H1 (cell line): ENCODE measurements around the gene BLOC1S3. TPM values are rescaled to one million over a fixed set of nuclear protein-coding genes. Genes with fewer than 3 reads are reported as not detected.

Experiments
- CTCF ChIA-PET: fragments of 300-600 bp; sonication (Branson Sonifier 250); formaldehyde crosslinking; loops from one replicate; lab custom pipeline; 2021; ENCODE audit not compliant: partially characterized antibody; lab: Charles Lee
- POLR2A ChIA-PET: fragments of 300-600 bp; sonication (Branson Sonifier 250); formaldehyde crosslinking; loops from one replicate; lab custom pipeline; 2021; ENCODE audit warnings: inconsistent platforms; ENCODE audit not compliant: partially characterized antibody; lab: Charles Lee
- DNase-seq, 2 experiments: peaks; one replicate each; pipeline versions ENCODE4 v3.0.0 to v3.0.0-alpha.2; 2010 to 2022; ENCODE audit warnings: low spot score in 2 of 2, low read depth in 1 of 2, mixed read lengths in 1 of 2
- FAIRE-seq: peaks from 2 replicates; lab custom pipeline; 2011; peaks lifted over from hg19 to GRCh38; lab: Jason Lieb, UNC
- H2AFZ ChIP-seq: 2 replicates; pipeline ENCODE4 v1.8.1; 2012; ENCODE audit warnings: low read length, inconsistent platforms
- H2AK5ac ChIP-seq: 2 replicates; pipeline ENCODE4 v1.6.1; 2013; ENCODE audit warnings: low read depth, low read length
- H2BK120ac ChIP-seq: replicated peaks from 2 replicates; pipeline ENCODE3; 2013; ENCODE audit warnings: low read depth, low read length, inconsistent platforms
- H2BK12ac ChIP-seq: 2 replicates; pipeline ENCODE4 v1.6.1; 2013; ENCODE audit warnings: low read depth, low read length
- H2BK15ac ChIP-seq: 2 replicates; pipeline ENCODE4 v1.6.1; 2013; ENCODE audit warnings: low read length
- H2BK20ac ChIP-seq: 2 replicates; pipeline ENCODE4 v1.6.1; 2013; ENCODE audit warnings: low read length
- H2BK5ac ChIP-seq: 2 replicates; pipeline ENCODE4 v1.6.1; 2013; ENCODE audit warnings: low read depth, low read length
- H3K14ac ChIP-seq: 2 replicates; pipeline ENCODE4 v1.6.1; 2013; ENCODE audit warnings: inconsistent platforms; ENCODE audit not compliant: insufficient read length
- H3K18ac ChIP-seq: 2 replicates; pipeline ENCODE4 v1.6.1; 2013; ENCODE audit warnings: low read length; ENCODE audit errors: extremely low read depth
- H3K23ac ChIP-seq: 2 replicates; pipeline ENCODE4 v1.6.1; 2013; ENCODE audit warnings: inconsistent platforms; ENCODE audit not compliant: insufficient read length
- H3K23me2 ChIP-seq: 2 replicates; pipeline ENCODE4 v1.6.1; 2013; ENCODE audit warnings: low read depth, low read length
- H3K27ac ChIP-seq: 2 replicates; pipeline ENCODE4 v1.6.1; 2011; ENCODE audit warnings: low read depth, low read length, inconsistent platforms
- H3K27me3 ChIP-seq, 4 experiments: replicated peaks in 1 of 4; 1 replicate in 1 of 4; 2 replicates in 3 of 4; pipeline versions ENCODE4 v1.6.1 to v1.8.1; 2011 to 2013; ENCODE audit warnings: low read length in 3 of 4, mild to moderate bottlenecking in 3 of 4, inconsistent platforms in 2 of 4, mixed read lengths in 2 of 4, moderate library complexity in 1 of 4; ENCODE audit not compliant: control insufficient read depth in 3 of 4, insufficient read depth in 3 of 4; ENCODE audit errors: extremely low read depth in 1 of 4
- H3K36me3 ChIP-seq, 4 experiments: 2 replicates each; pipeline versions ENCODE4 v1.6.1 to v1.8.1; 2011 to 2013; ENCODE audit warnings: mild to moderate bottlenecking in 4 of 4, low read length in 3 of 4, moderate library complexity in 2 of 4, control low read depth in 1 of 4, inconsistent platforms in 1 of 4; ENCODE audit not compliant: insufficient read depth in 4 of 4, control insufficient read depth in 2 of 4
- H3K4ac ChIP-seq: replicated peaks from 2 replicates; pipeline ENCODE3; 2013; ENCODE audit warnings: low read length, low read depth, mixed read lengths, inconsistent platforms; ENCODE audit not compliant: insufficient read length
- H3K4me1 ChIP-seq, 4 experiments: replicated peaks in 1 of 4; 1 replicate in 1 of 4; 2 replicates in 3 of 4; pipeline versions ENCODE4 v1.6.1 to v1.8.1; 2011 to 2013; ENCODE audit warnings: low read length in 3 of 4, inconsistent platforms in 2 of 4, mixed read lengths in 1 of 4; ENCODE audit not compliant: insufficient read depth in 4 of 4, control insufficient read depth in 3 of 4
- H3K4me2 ChIP-seq, 2 experiments: 2 replicates each; pipeline versions ENCODE4 v1.6.1 to v1.8.1; 2011 to 2013; ENCODE audit warnings: low read depth in 2 of 2, low read length in 2 of 2, control low read depth in 1 of 2, inconsistent platforms in 1 of 2, mild to moderate bottlenecking in 1 of 2; ENCODE audit not compliant: insufficient read depth in 1 of 2
- H3K4me3 ChIP-seq, 4 experiments: fragments of 200-600, 300-600 bp in 1 of 4; sonication (generic), shearing (Covaris generic), sonication (Bioruptor Twin) in 1 of 4; 2 replicates each; pipeline versions ENCODE4 v1.5.1 to v1.8.1; 2011 to 2016; ENCODE audit warnings: low read length in 4 of 4, low read depth in 3 of 4, control low read depth in 2 of 4, inconsistent platforms in 2 of 4, mild to moderate bottlenecking in 2 of 4, mixed read lengths in 1 of 4, moderate library complexity in 1 of 4; ENCODE audit not compliant: insufficient read depth in 2 of 4; ENCODE audit errors: extremely low read depth in 1 of 4
- H3K56ac ChIP-seq: replicated peaks from 2 replicates; pipeline ENCODE3; 2013; ENCODE audit warnings: low read depth, mild to moderate bottlenecking, mixed read lengths, low read length, inconsistent platforms; ENCODE audit not compliant: insufficient read length
- H3K79me1 ChIP-seq: 2 replicates; pipeline ENCODE4 v1.6.1; 2013; ENCODE audit warnings: low read depth, low read length, control low read depth
- H3K79me2 ChIP-seq, 2 experiments: 2 replicates each; pipeline versions ENCODE4 v1.6.1 to v1.8.1; 2012 to 2013; ENCODE audit warnings: low read length in 2 of 2, mild to moderate bottlenecking in 2 of 2, inconsistent platforms in 1 of 2; ENCODE audit not compliant: insufficient read depth in 2 of 2, control insufficient read depth in 1 of 2
- H3K9ac ChIP-seq, 4 experiments: replicated peaks in 1 of 4; 1 replicate in 1 of 4; 2 replicates in 3 of 4; pipeline versions ENCODE4 v1.6.1 to v1.8.1; 2011 to 2013; ENCODE audit warnings: low read depth in 3 of 4, low read length in 3 of 4, control low read depth in 2 of 4, mild to moderate bottlenecking in 2 of 4, moderate library complexity in 2 of 4, inconsistent platforms in 1 of 4; ENCODE audit errors: extremely low read depth in 1 of 4
- H3K9me3 ChIP-seq, 2 experiments: 2 replicates each; pipeline versions ENCODE4 v1.6.1 to v1.8.1; 2012 to 2013; ENCODE audit warnings: mild to moderate bottlenecking in 2 of 2, moderate library complexity in 2 of 2, control low read depth in 1 of 2, inconsistent platforms in 1 of 2, low read depth in 1 of 2, low read length in 1 of 2, mixed read lengths in 1 of 2; ENCODE audit not compliant: insufficient read depth in 2 of 2
- H4K20me1 ChIP-seq, 2 experiments: replicated peaks in 1 of 2; 2 replicates each; pipeline versions ENCODE3 to v1.8.1; 2011 to 2013; ENCODE audit warnings: inconsistent platforms in 2 of 2, low read length in 2 of 2, mild to moderate bottlenecking in 1 of 2; ENCODE audit not compliant: insufficient read depth in 2 of 2, control insufficient read depth in 1 of 2
- H4K5ac ChIP-seq: 2 replicates; pipeline ENCODE4 v1.6.1; 2013; ENCODE audit warnings: low read length, low read depth, mixed read lengths, inconsistent platforms; ENCODE audit not compliant: insufficient read length
- H4K8ac ChIP-seq: 2 replicates; pipeline ENCODE4 v1.8.0; 2013; ENCODE audit warnings: mild to moderate bottlenecking, moderate library complexity, low read length, inconsistent platforms; ENCODE audit not compliant: insufficient read depth; ENCODE audit errors: extremely low read depth
- H4K91ac ChIP-seq: replicated peaks from 2 replicates; pipeline ENCODE3; 2013; ENCODE audit warnings: low read length, mixed read lengths, inconsistent platforms; ENCODE audit not compliant: insufficient read length
- CHD1 ChIP-seq: IDR thresholded peaks from 2 replicates; pipeline ENCODE4 v1.6.1; 2012; ENCODE audit warnings: low read depth, low read length, improper control_type of control experiment
- CREB1 ChIP-seq: IDR thresholded peaks from 2 replicates; pipeline ENCODE4 v1.6.1; 2012; ENCODE audit warnings: inconsistent platforms
- NANOG ChIP-seq: IDR thresholded peaks from 2 replicates; pipeline ENCODE4 v1.6.1; 2011; ENCODE audit warnings: low read length, low read depth, mild to moderate bottlenecking, inconsistent platforms; ENCODE audit not compliant: insufficient read depth, poor library complexity, severe bottlenecking
- POLR2A ChIP-seq, 2 experiments: IDR thresholded peaks; 1 replicate in 1 of 2; 2 replicates in 1 of 2; pipeline ENCODE4 v1.6.1; 2011; ENCODE audit warnings: low read depth in 2 of 2, low read length in 2 of 2, mild to moderate bottlenecking in 2 of 2; ENCODE audit errors: control extremely low read depth in 1 of 2
- RAD21 ChIP-seq, 2 experiments: IDR thresholded peaks in 1 of 2; conservative IDR thresholded peaks in 1 of 2; 2 replicates each; pipeline ENCODE4 v1.6.1; 2011; ENCODE audit warnings: low read depth in 2 of 2, low read length in 2 of 2, improper control_type of control experiment in 1 of 2, inconsistent platforms in 1 of 2, mild to moderate bottlenecking in 1 of 2, moderate library complexity in 1 of 2
- RXRA ChIP-seq: IDR thresholded peaks from 2 replicates; pipeline ENCODE4 v1.6.1; 2011; ENCODE audit warnings: low read depth, mild to moderate bottlenecking, low read length, moderate library complexity; ENCODE audit not compliant: insufficient read depth
- SIX5 ChIP-seq: IDR thresholded peaks from 2 replicates; pipeline ENCODE4 v1.6.1; 2011; ENCODE audit warnings: mild to moderate bottlenecking, low read depth, low read length
- TEAD4 ChIP-seq: IDR thresholded peaks from 2 replicates; pipeline ENCODE4 v1.6.1; 2012; ENCODE audit warnings: low read depth, low read length, inconsistent platforms, mixed read lengths
- USF2 ChIP-seq: IDR thresholded peaks from 2 replicates; pipeline ENCODE4 v1.6.1; 2011; ENCODE audit warnings: low read length, improper control_type of control experiment
- WGBS, 2 experiments: shearing (Covaris generic) in 1 of 2; methylation state at CpG; one replicate each; pipeline versions ENCODE4 v1.1.6 to v1.1.7; 2013 to 2015; ENCODE audit warnings: low lambda C conversion rate in 2 of 2, mixed read lengths in 2 of 2, inconsistent platforms in 1 of 2, low coverage in 1 of 2, missing lambda C conversion rate in 1 of 2; ENCODE audit not compliant: insufficient replicate concordance in 2 of 2, insufficient coverage in 1 of 2, insufficient read length in 1 of 2; ENCODE audit errors: extremely low coverage in 1 of 2, missing lambda C conversion rate in 1 of 2; 5-methylcytosine and 5-hydroxymethylcytosine counted together
- polyA plus RNA-seq, 7 experiments: library from polyadenylated mRNA; depleted of rRNA in 3 of 7; stranded (reverse) in 5 of 7; unstranded in 2 of 7; fragments of >200 nt in 5 of 7; fragments of 200-250 nt in 2 of 7; gene quantifications; 1 replicate in 5 of 7; 2 replicates in 1 of 7; 4 replicates in 1 of 7; pipeline versions ENCODE4 v1.2.1 to v1.2.3, GENCODE V29; 2011 to 2013; ENCODE audit warnings: missing spikeins in 2 of 7, mixed read lengths in 2 of 7
- total RNA-seq: library from RNA; stranded (reverse); fragmentation: NEBNext Ultra II Directional; extraction: Animal tissue kit (Norgen Biotek cat#: 25700); gene quantifications from 2 replicates; pipeline ENCODE4 v1.2.1, GENCODE V29; 2021

BLOC1S3 gene
- total and polyA plus RNA-seq, 2 of the 8 experiments (the other 6 are each of a cell fraction or from before 2014, with no cell fraction given) = 6.0 to 6.1 TPM

GRCh38 chr19:45136507-45137178, 41.9 kb upstream of the BLOC1S3 start:
- H3K4me3 ChIP-seq = no peak overlapping the region
- TF ChIP-seq USF2 = no peak
- no peak for TF ChIP-seq TEAD4
- TF ChIP-seq POLR2A (IDR thresholded peaks at IDR 0.05; ENCODE audit: control extremely low read depth in 1 of 2, low read depth in 2 of 2, low read length in 2 of 2) = no peak
- no peak for TF ChIP-seq CREB1
- TF ChIP-seq RXRA = no peak
- TF ChIP-seq CHD1 = no peak
- TF ChIP-seq SIX5 = no peak
- TF ChIP-seq NANOG = no peak
- TF ChIP-seq RAD21 (IDR thresholded peaks at IDR 0.05 in 1 of 2, conservative IDR thresholded peaks at IDR 0.05 in 1 of 2; ENCODE audit: low read depth in 2 of 2, low read length in 2 of 2) = no peak
- TF ChIP-seq, all 59 proteins: peak for 0
- H4K91ac ChIP-seq = peak overlapping the region; percentile 58
- CTCF ChIA-PET = interaction anchor here (0.8 to 4.2 kb wide), 11 partner anchors 10 to 51 kb away, joined by 3 to 27 read pairs (median 5); no protein-coding TSS in a partner anchor
- peaks cover 8 to 11% of the 10 kb centered on the region in 2 experiments for H4K20me1 ChIP-seq
- H3K9ac ChIP-seq = no peak overlapping the region; a peak in 1 of 7 replicates
- H4K8ac ChIP-seq = no peak overlapping the region; the same call in 1 of the 2 replicates
- H3K18ac ChIP-seq = peak overlapping the region; percentile 7; the same call in 1 of the 2 replicates
- 0 out of 2 replicates have a peak overlapping the region, but pooled peaks have one; percentile 40 for H2BK20ac ChIP-seq
- H4K5ac ChIP-seq = no peak overlapping the region
- no peak overlapping the region for H2BK120ac ChIP-seq
- H2BK15ac ChIP-seq = no peak overlapping the region
- peaks cover 0 to 3% (median 0%) of the 10 kb centered on the region in 4 experiments; a peak in 1 of 8 replicates for H3K36me3 ChIP-seq
- H3K4me2 ChIP-seq = no peak overlapping the region
- no peak for FAIRE-seq
- no peak overlapping the region for H2AFZ ChIP-seq
- no peak for DNase-seq
- peak overlapping the region; percentile 30 for H3K27ac ChIP-seq
- H3K14ac ChIP-seq = no peak overlapping the region
- H2BK5ac ChIP-seq = peak overlapping the region; percentile 31; the same call in 1 of the 2 replicates
- peaks cover 23% of the 10 kb centered on the region for H3K79me1 ChIP-seq
- no peaks in the 10 kb centered on the region for H3K9me3 ChIP-seq
- WGBS, 2 experiments = 90% methylated on average over 12 of the region's 12 CpGs; no CpG with 5 or more reads in 1 of the 2 experiments
- peak overlapping the region; percentile 40 for H3K4ac ChIP-seq
- H2AK5ac ChIP-seq = no peak overlapping the region
- no peak overlapping the region for H3K56ac ChIP-seq
- no peaks in the 10 kb centered on the region for H3K23me2 ChIP-seq
- H3K79me2 ChIP-seq = peaks cover 0 to 30% of the 10 kb centered on the region in 2 experiments; a peak in 1 of 4 replicates
- POLR2A ChIA-PET = interaction anchor here (0.6 to 2.1 kb wide), 8 partner anchors 10 to 116 kb away, joined by 3 to 7 read pairs (median 4); no protein-coding TSS in a partner anchor
- H2BK12ac ChIP-seq = no peak overlapping the region
- H3K27me3 ChIP-seq = no peaks in the 10 kb centered on the region; a peak in 1 of 7 replicates
- H3K4me1 ChIP-seq = peaks cover 0 to 18% (median 8%) of the 10 kb centered on the region in 4 experiments; a peak in 5 of 7 replicates
- no peak overlapping the region for H3K23ac ChIP-seq
